Epithelial cell of esophagus (primary cell): ENCODE data around the gene C22orf39.

Experiments
- DNase-seq: peaks from one replicate; pipeline ENCODE4 v3.0.0; 2010; ENCODE audit warnings: low read depth
- H3K4me3 ChIP-seq: 2 replicates; pipeline ENCODE4 v1.5.1; 2011; ENCODE audit warnings: mild to moderate bottlenecking, low read length, control low read depth
- TF ChIP-seq, protein P1 (sequence below): IDR thresholded peaks from 2 replicates; pipeline ENCODE4 v1.5.1; 2011; ENCODE audit warnings: low read depth, mild to moderate bottlenecking, low read length, control low read depth, inconsistent platforms; ENCODE audit not compliant: insufficient read depth; ENCODE audit errors: missing control alignments

C22orf39 gene

DNA sequence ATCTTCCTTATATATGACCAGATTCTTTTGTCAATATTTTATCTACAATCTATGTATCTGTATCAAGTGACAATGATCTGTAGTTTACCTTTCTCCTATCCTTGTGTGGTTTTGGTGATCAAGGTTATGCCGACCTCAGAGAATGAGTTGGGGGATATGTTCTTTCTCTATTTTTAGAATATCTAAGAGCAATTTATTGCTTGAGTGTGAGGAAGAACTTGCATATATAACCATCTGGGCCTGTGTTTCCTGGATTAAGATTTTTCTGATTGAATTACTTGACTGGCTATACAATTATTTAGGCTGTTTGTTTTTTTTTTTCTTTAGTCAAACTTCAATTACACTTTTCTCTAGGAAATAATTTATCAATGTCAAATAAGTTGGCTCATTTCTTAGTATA lies 14.0 kb upstream of the C22orf39 start:
- TF ChIP-seq, protein P1, sequence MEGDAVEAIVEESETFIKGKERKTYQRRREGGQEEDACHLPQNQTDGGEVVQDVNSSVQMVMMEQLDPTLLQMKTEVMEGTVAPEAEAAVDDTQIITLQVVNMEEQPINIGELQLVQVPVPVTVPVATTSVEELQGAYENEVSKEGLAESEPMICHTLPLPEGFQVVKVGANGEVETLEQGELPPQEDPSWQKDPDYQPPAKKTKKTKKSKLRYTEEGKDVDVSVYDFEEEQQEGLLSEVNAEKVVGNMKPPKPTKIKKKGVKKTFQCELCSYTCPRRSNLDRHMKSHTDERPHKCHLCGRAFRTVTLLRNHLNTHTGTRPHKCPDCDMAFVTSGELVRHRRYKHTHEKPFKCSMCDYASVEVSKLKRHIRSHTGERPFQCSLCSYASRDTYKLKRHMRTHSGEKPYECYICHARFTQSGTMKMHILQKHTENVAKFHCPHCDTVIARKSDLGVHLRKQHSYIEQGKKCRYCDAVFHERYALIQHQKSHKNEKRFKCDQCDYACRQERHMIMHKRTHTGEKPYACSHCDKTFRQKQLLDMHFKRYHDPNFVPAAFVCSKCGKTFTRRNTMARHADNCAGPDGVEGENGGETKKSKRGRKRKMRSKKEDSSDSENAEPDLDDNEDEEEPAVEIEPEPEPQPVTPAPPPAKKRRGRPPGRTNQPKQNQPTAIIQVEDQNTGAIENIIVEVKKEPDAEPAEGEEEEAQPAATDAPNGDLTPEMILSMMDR = no peak
- no peak overlapping the region for H3K4me3 ChIP-seq
- DNase-seq = no peak

- H3K4me3 ChIP-seq = no peak overlapping the region
- DNase-seq = no peak
- TF ChIP-seq, protein P1 = no peak
Measured at GRCh38 chr22:19460036-19460435, 12.5 kb upstream of the C22orf39 start.

DNA sequence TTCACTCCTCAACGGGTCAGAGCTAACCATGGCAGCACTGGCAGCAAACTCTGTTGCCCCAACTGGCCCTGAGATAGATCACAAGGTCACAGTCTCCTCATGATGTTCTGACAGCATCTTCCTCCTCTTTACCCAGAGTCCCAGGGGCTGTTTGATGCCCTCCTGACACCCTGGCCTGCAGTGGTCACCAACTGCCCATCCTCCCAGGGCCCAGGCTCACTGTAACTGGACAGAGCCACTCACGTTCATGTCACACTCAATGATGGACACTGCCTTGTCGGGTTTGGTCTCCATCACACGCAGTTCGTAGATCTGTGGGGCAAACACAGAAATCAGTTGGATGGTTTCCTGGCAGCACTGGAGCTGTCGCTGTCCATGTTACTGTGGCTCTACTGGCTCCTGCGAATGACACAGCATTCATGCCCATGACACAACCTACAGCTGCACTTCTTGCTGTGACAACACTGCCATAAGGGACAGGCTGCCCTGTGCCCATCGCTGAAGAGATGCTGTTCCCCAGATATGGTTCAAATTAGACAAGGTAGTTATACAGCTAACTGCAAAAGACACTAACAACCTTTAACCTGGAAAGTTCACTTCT lies 10.4 kb upstream of the C22orf39 start:
- H3K4me3 ChIP-seq = no peak overlapping the region
- DNase-seq = no peak
- TF ChIP-seq, protein P1 = no peak

DNA sequence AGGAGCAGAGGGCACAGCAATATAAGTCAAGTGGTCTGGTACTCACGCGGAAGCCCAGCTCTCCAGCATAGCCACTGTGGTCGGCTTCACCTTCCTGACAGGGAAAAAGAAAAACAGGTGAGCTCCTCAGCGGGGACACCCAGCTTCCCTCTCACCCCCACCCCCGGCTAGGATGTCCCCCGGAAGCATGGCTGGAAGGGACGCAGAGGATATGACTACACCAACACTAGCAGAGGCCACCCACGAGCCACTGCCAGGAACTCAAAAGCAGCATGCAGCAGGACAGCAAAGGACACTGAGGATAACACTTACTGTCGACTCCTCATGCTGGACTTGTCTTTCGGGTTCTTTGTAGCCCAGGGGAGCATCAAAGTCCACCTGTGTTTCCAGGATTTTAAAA lies 9.0 kb upstream of the C22orf39 start:
- TF ChIP-seq, protein P1 = no peak
- DNase-seq = no peak
- H3K4me3 ChIP-seq = no peak overlapping the region

- TF ChIP-seq, protein P1 = no peak
- DNase-seq = peak; percentile 13
- no peak overlapping the region for H3K4me3 ChIP-seq
Measured at GRCh38 chr22:19455585-19456370, 8.3 kb upstream of the C22orf39 start.

DNA sequence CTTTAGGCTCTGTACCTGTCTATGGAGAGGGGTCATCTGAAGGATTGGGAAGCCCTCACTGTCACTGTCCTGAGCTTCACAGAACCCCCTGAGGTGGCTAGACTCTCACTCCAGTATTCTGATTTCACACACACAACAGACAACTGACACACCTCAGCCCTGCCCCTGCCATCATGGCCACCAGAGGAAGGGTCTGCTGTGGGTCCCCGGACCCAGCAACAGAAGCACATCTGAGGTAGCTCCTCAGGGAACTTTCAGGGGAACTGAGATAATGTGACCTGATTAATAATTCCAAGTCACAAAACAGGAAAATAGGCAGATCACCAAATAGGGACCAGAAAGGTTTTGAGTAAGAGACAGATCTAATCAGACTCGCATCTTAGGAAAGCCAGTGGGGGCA lies 7.5 kb upstream of the C22orf39 start:
- H3K4me3 ChIP-seq = no peak overlapping the region
- TF ChIP-seq, protein P1 = no peak
- no peak for DNase-seq
